ENCODE measurements around the gene EOMES.

GRCh38 chr3:27713078-27713423, 9.1 kb downstream of the EOMES start:
- no peak for TF ChIP-seq POLR2A (IDR thresholded peaks at IDR 0.05)
- TF ChIP-seq CTCF (IDR thresholded peaks at IDR 0.05): no peak

Measured in upper lobe of left lung (tissue), 4 donors.